ENCODE data around the gene DAG1. TPM values are rescaled to one million over a fixed set of nuclear protein-coding genes. Genes with fewer than 3 reads are reported as not detected.

DAG1 gene
- polyA plus RNA-seq, 1 donor (not counting 4 experiments of a cell fraction or from before 2014, with no cell fraction given) = 22.0 TPM

DNA sequence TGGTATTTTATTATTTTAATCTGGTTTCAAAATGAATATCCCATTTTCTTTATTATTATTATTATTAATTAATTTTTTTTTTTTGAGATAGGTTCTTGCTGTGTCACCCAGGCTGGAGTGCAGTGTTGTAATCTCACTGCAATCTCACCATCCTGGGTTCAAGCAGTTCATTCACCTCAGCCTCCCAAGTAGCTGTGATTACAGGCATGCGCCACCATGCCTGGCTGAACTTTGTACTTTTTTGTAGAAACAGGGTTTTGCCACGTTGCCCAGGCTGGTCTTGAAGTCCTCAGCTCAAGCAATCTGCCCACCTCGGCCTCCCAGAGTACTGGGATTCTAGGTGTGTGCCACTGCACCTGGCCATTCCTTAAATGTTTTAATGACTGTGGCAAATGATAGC, 28.6 kb downstream of the DAG1 start:
- no peaks in the 10 kb centered on the region for H3K27me3 ChIP-seq (ENCODE audit: control insufficient read depth, extremely low read depth, insufficient read depth, low read length)
- dilution Hi-C loops (cut with MboI; ENCODE audit: extremely low pct_ligation_motif_present, low sequenced_read_pairs) = no loop called here
- H3K9ac ChIP-seq (ENCODE audit: control insufficient read depth, extremely low read depth, insufficient read depth, low read length) = no peak overlapping the region
- no peak overlapping the region for H3K4me2 ChIP-seq (ENCODE audit: control insufficient read depth, extremely low read depth, insufficient read depth, low read depth, low read length)
- H3K36me3 ChIP-seq (ENCODE audit: control insufficient read depth in 2 of 2, extremely low read depth in 1 of 2, insufficient read depth in 2 of 2, low read length in 2 of 2) = peaks cover 3% of the 10 kb centered on the region in 2 experiments
- H3K79me2 ChIP-seq (ENCODE audit: control insufficient read depth, insufficient read depth, low read length) = peaks cover 14% of the 10 kb centered on the region
- no peak overlapping the region for H3K4me3 ChIP-seq (ENCODE audit: control insufficient read depth in 2 of 3, extremely low read depth in 1 of 3, insufficient read depth in 2 of 3, low read depth in 1 of 3, low read length in 3 of 3)
- no peak overlapping the region for H3K27ac ChIP-seq (ENCODE audit: control insufficient read depth, insufficient read depth, low read length)
- DNase-seq (ENCODE audit: low read depth, low spot score) (no peak), FAIRE-seq (no peak)
- peaks cover 24% of the 10 kb centered on the region for H3K4me1 ChIP-seq (ENCODE audit: control insufficient read depth, extremely low read depth, insufficient read depth, low read length)
- no peak overlapping the region for H2AFZ ChIP-seq (ENCODE audit: control insufficient read depth, low read length)
- H3K9me1 ChIP-seq (ENCODE audit: control insufficient read depth, extremely low read depth, insufficient read depth, low read length) = no peaks in the 10 kb centered on the region
- H4K20me1 ChIP-seq (ENCODE audit: control insufficient read depth, extremely low read depth, insufficient read depth, low read length) = no peaks in the 10 kb centered on the region
- TF ChIP-seq EZH2 (IDR thresholded peaks at IDR 0.05; ENCODE audit: low read length) = no peak
- TF ChIP-seq, protein P1, sequence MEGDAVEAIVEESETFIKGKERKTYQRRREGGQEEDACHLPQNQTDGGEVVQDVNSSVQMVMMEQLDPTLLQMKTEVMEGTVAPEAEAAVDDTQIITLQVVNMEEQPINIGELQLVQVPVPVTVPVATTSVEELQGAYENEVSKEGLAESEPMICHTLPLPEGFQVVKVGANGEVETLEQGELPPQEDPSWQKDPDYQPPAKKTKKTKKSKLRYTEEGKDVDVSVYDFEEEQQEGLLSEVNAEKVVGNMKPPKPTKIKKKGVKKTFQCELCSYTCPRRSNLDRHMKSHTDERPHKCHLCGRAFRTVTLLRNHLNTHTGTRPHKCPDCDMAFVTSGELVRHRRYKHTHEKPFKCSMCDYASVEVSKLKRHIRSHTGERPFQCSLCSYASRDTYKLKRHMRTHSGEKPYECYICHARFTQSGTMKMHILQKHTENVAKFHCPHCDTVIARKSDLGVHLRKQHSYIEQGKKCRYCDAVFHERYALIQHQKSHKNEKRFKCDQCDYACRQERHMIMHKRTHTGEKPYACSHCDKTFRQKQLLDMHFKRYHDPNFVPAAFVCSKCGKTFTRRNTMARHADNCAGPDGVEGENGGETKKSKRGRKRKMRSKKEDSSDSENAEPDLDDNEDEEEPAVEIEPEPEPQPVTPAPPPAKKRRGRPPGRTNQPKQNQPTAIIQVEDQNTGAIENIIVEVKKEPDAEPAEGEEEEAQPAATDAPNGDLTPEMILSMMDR (optimal IDR thresholded peaks at IDR 0.05 in 1 of 3, IDR thresholded peaks at IDR 0.05 in 1 of 3, conservative IDR thresholded peaks at IDR 0.05 in 1 of 3; ENCODE audit: extremely low read depth in 1 of 3, insufficient read depth in 2 of 3, low read length in 3 of 3) = no peak
- no peaks in the 10 kb centered on the region for H3K9me3 ChIP-seq (ENCODE audit: control insufficient read depth, low read depth, low read length)

DNA sequence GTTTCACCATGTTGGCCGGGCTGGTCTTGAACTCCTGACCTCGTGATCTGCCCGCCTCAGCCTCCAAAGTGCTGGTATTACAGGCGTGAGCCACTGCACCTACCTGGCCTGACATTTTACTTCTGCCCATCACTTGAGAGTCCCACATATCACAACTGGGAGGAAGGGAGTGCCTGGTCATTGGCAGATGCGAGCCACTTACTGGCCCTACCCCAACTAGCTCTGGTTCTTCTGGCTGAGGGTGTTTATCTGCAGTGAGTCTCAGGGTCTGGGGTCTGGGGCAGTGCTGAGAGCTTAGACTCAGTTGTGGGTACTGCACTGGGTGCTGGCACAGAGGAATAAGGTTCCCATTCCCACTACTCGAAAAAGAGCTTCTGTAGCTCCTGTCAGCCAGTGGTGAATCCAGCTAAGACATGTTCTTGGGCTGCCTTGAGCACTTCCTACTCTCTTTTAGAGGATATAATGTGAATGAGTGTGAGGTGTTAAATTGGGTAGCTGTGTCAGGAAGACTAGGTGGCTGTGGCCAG, 30.2 kb downstream of the DAG1 start:
- dilution Hi-C loops (cut with MboI; ENCODE audit: extremely low pct_ligation_motif_present, low sequenced_read_pairs) = no loop called here
- peak overlapping the region; percentile 86 for H3K4me2 ChIP-seq (ENCODE audit: control insufficient read depth, extremely low read depth, insufficient read depth, low read depth, low read length)
- H3K9me1 ChIP-seq (ENCODE audit: control insufficient read depth, extremely low read depth, insufficient read depth, low read length) = no peaks in the 10 kb centered on the region
- no peaks in the 10 kb centered on the region for H3K27me3 ChIP-seq (ENCODE audit: control insufficient read depth, extremely low read depth, insufficient read depth, low read length)
- H3K79me2 ChIP-seq (ENCODE audit: control insufficient read depth, insufficient read depth, low read length) = peaks cover 14% of the 10 kb centered on the region
- no peak for TF ChIP-seq EZH2 (IDR thresholded peaks at IDR 0.05; ENCODE audit: low read length)
- TF ChIP-seq, protein P1 (optimal IDR thresholded peaks at IDR 0.05 in 1 of 3, IDR thresholded peaks at IDR 0.05 in 1 of 3, conservative IDR thresholded peaks at IDR 0.05 in 1 of 3; ENCODE audit: extremely low read depth in 1 of 3, insufficient read depth in 2 of 3, low read length in 3 of 3) = no peak
- H3K27ac ChIP-seq (ENCODE audit: control insufficient read depth, insufficient read depth, low read length) = peak overlapping the region; percentile 88
- DNase-seq (ENCODE audit: low read depth, low spot score) (no peak), FAIRE-seq (peak; percentile 34)
- peaks cover 24% of the 10 kb centered on the region for H3K4me1 ChIP-seq (ENCODE audit: control insufficient read depth, extremely low read depth, insufficient read depth, low read length)
- H3K9me3 ChIP-seq (ENCODE audit: control insufficient read depth, low read depth, low read length) = no peaks in the 10 kb centered on the region
- peak overlapping the region; percentile 67 for H3K9ac ChIP-seq (ENCODE audit: control insufficient read depth, extremely low read depth, insufficient read depth, low read length)
- H3K36me3 ChIP-seq (ENCODE audit: control insufficient read depth in 2 of 2, extremely low read depth in 1 of 2, insufficient read depth in 2 of 2, low read length in 2 of 2) = peaks cover 1 to 3% of the 10 kb centered on the region in 2 experiments
- peak overlapping the region; percentile 64 for H2AFZ ChIP-seq (ENCODE audit: control insufficient read depth, low read length)
- H3K4me3 ChIP-seq (ENCODE audit: control insufficient read depth in 2 of 3, extremely low read depth in 1 of 3, insufficient read depth in 2 of 3, low read depth in 1 of 3, low read length in 3 of 3) = peak overlapping the region in 2 of 3 experiments; percentile 40 to 52
- H4K20me1 ChIP-seq (ENCODE audit: control insufficient read depth, extremely low read depth, insufficient read depth, low read length) = no peaks in the 10 kb centered on the region

All from keratinocyte (primary cell).